ENCODE results near the gene FAM222A. TPM values are rescaled to one million over a fixed set of nuclear protein-coding genes. Genes with fewer than 3 reads are reported as not detected.

FAM222A gene
- polyA plus RNA-seq, 3 donors, result 0.09 TPM; not detected in 2

- intact Hi-C loops (cut with micrococcal nuclease), result no loop called here
- Histone ChIP-seq H3K4me3 (replicated peaks in 1 of 3; ENCODE audit: low read depth in 2 of 3, low read length in 3 of 3) (no peak overlapping the region), H3K79me2 (ENCODE audit: insufficient read depth, low read length) (no peaks in the 10 kb centered on the region), H3K27me3 (ENCODE audit: control insufficient read depth in 2 of 2, insufficient read depth in 2 of 2, low read length in 2 of 2) (peaks cover 0 to 13% of the 10 kb centered on the region in 2 donors), H3K9ac (ENCODE audit: insufficient read depth, low read length, poor library complexity, severe bottlenecking) (no peak overlapping the region), H4K20me1 (ENCODE audit: insufficient read depth, low read length) (no peaks in the 10 kb centered on the region), H3K4me2 (replicated peaks; ENCODE audit: extremely low read depth, low read length, poor library complexity, severe bottlenecking) (no peak overlapping the region), H3K36me3 (replicated peaks in 1 of 2; ENCODE audit: control insufficient read depth in 1 of 2, insufficient read depth in 2 of 2, low read length in 2 of 2) (no peaks in the 10 kb centered on the region), H3K4me1 (ENCODE audit: control insufficient read depth in 1 of 2, insufficient read depth in 2 of 2, low read length in 2 of 2) (no peaks in the 10 kb centered on the region), H3K27ac (ENCODE audit: low read depth in 1 of 2, low read length in 2 of 2) (no peak overlapping the region), H2AFZ (ENCODE audit: insufficient read depth, low read depth, low read length, poor library complexity, severe bottlenecking) (no peak overlapping the region), H3K9me3 (replicated peaks in 1 of 2; ENCODE audit: control insufficient read depth in 1 of 2, insufficient read depth in 1 of 2, low read length in 2 of 2) (no peaks in the 10 kb centered on the region)
- WGBS (ENCODE audit: insufficient coverage), result 37% methylated on average over 9 of the region's 18 CpGs
- DNase-seq, result no peak
- peak; percentile 13 for TF ChIP-seq CTCF (IDR thresholded peaks at IDR 0.05)
- no peaks in the 10 kb centered on the region for H3K36me3 Mint-ChIP-seq
- peaks cover 9 to 16% (median 15%) of the 10 kb centered on the region in 3 donors for H3K27me3 Mint-ChIP-seq (ENCODE audit: low read depth in 3 of 3)
- H3K9me3 Mint-ChIP-seq, result no peaks in the 10 kb centered on the region
- H3K4me3 Mint-ChIP-seq, result no peak overlapping the region
- H3K27ac Mint-ChIP-seq, result peak overlapping the region in 1 of 7 donors; percentile 47
- H3K4me1 Mint-ChIP-seq, result peaks cover 4% of the 10 kb centered on the region
These were observed 26.4 kb downstream of the FAM222A start for GRCh38 chr12:109739747-109740693.

GRCh38 chr12:109740694-109741245, 27.1 kb downstream of the FAM222A start:
- TF ChIP-seq CTCF (IDR thresholded peaks at IDR 0.05), result no peak
- Histone ChIP-seq H3K79me2 (ENCODE audit: insufficient read depth, low read length) (no peaks in the 10 kb centered on the region), H4K20me1 (ENCODE audit: insufficient read depth, low read length) (no peaks in the 10 kb centered on the region), H3K4me1 (ENCODE audit: control insufficient read depth in 1 of 2, insufficient read depth in 2 of 2, low read length in 2 of 2) (no peaks in the 10 kb centered on the region), H3K9ac (ENCODE audit: insufficient read depth, low read length, poor library complexity, severe bottlenecking) (no peak overlapping the region), H3K27ac (ENCODE audit: low read depth in 1 of 2, low read length in 2 of 2) (no peak overlapping the region), H3K4me3 (replicated peaks in 1 of 3; ENCODE audit: low read depth in 2 of 3, low read length in 3 of 3) (no peak overlapping the region), H2AFZ (ENCODE audit: insufficient read depth, low read depth, low read length, poor library complexity, severe bottlenecking) (no peak overlapping the region), H3K4me2 (replicated peaks; ENCODE audit: extremely low read depth, low read length, poor library complexity, severe bottlenecking) (no peak overlapping the region), H3K9me3 (replicated peaks in 1 of 2; ENCODE audit: control insufficient read depth in 1 of 2, insufficient read depth in 1 of 2, low read length in 2 of 2) (no peaks in the 10 kb centered on the region), H3K36me3 (replicated peaks in 1 of 2; ENCODE audit: control insufficient read depth in 1 of 2, insufficient read depth in 2 of 2, low read length in 2 of 2) (no peaks in the 10 kb centered on the region), H3K27me3 (ENCODE audit: control insufficient read depth in 2 of 2, insufficient read depth in 2 of 2, low read length in 2 of 2) (peaks cover 0 to 10% of the 10 kb centered on the region in 2 donors)
- Mint-ChIP-seq H3K36me3 (no peaks in the 10 kb centered on the region), H3K4me3 (no peak overlapping the region), H3K27ac (peak overlapping the region in 1 of 7 donors; percentile 23), H3K9me3 (no peaks in the 10 kb centered on the region), H3K27me3 (ENCODE audit: low read depth in 3 of 3) (peaks cover 4 to 8% (median 7%) of the 10 kb centered on the region in 3 donors), H3K4me1 (peaks cover 8% of the 10 kb centered on the region)
- no peak for DNase-seq
- intact Hi-C loops (cut with micrococcal nuclease), result no loop called here
- WGBS (ENCODE audit: insufficient coverage), result 98% methylated on average over 4 of the region's 10 CpGs
